Measurements from ENCODE around the gene LYPLA2.

GRCh38 chr1:23759277-23759676 lies 31.7 kb upstream of the LYPLA2 start:
- TF ChIP-seq, protein P1, sequence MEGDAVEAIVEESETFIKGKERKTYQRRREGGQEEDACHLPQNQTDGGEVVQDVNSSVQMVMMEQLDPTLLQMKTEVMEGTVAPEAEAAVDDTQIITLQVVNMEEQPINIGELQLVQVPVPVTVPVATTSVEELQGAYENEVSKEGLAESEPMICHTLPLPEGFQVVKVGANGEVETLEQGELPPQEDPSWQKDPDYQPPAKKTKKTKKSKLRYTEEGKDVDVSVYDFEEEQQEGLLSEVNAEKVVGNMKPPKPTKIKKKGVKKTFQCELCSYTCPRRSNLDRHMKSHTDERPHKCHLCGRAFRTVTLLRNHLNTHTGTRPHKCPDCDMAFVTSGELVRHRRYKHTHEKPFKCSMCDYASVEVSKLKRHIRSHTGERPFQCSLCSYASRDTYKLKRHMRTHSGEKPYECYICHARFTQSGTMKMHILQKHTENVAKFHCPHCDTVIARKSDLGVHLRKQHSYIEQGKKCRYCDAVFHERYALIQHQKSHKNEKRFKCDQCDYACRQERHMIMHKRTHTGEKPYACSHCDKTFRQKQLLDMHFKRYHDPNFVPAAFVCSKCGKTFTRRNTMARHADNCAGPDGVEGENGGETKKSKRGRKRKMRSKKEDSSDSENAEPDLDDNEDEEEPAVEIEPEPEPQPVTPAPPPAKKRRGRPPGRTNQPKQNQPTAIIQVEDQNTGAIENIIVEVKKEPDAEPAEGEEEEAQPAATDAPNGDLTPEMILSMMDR (IDR thresholded peaks at IDR 0.05; ENCODE audit: insufficient read depth, low read length, poor library complexity, severe bottlenecking), result no peak
- TF ChIP-seq EZH2phosphoT487 (conservative IDR thresholded peaks at IDR 0.05; ENCODE audit: low read length), result no peak
